Adrenal gland (tissue), 12 donors: ENCODE measurements around the gene KIF4A. TPM values are rescaled to one million over a fixed set of nuclear protein-coding genes. Genes with fewer than 3 reads are reported as not detected.

Experiments used
- DNase-seq, 7 donors: peaks; one replicate each; pipeline ENCODE4 v3.0.0-alpha.2; 2019 to 2020
- H3K27ac ChIP-seq, 5 donors: fragments of 200-600 bp; sonication (generic) in 4 of 5; 1 replicate in 3 of 5; 2 replicates in 2 of 5; pipeline versions ENCODE4 v1.5.1 to v1.8.0; 2016 to 2020; ENCODE audit warnings: mild to moderate bottlenecking in 1 of 5
- H3K27me3 ChIP-seq: fragments of 200-600 bp; 2 replicates; pipeline ENCODE4 v1.8.0; 2021
- H3K36me3 ChIP-seq, 2 donors: fragments of 200-600 bp; replicated peaks in 1 of 2; 1 replicate in 1 of 2; 2 replicates in 1 of 2; pipeline versions ENCODE4 v1.5.1 to v1.8.0; 2018 to 2022
- H3K4me1 ChIP-seq, 2 donors: fragments of 200-600 bp; replicated peaks in 1 of 2; 1 replicate in 1 of 2; 2 replicates in 1 of 2; pipeline versions ENCODE4 v1.5.1 to v1.8.0; 2018 to 2021
- H3K4me3 ChIP-seq, 4 donors: fragments of 200-600 bp; sonication (generic) in 3 of 4; one replicate each; pipeline ENCODE4 v1.5.1; 2016 to 2018
- H3K9me3 ChIP-seq, 3 donors: fragments of 200-600 bp; sonication (generic) in 1 of 3; replicated peaks in 1 of 3; 1 replicate in 2 of 3; 2 replicates in 1 of 3; pipeline versions ENCODE4 v1.5.1 to v1.8.0; 2016 to 2021
- CTCF ChIP-seq, 6 experiments: fragments of 450-650 bp in 4 of 6; fragments of 200-600 bp in 2 of 6; sonication (generic) in 1 of 6; IDR thresholded peaks; 1 replicate in 5 of 6; 2 replicates in 1 of 6; pipeline versions ENCODE4 v1.5.1 to v1.8.0; 2016 to 2021; ENCODE audit warnings: antibody characterized with exemption in 6 of 6, mild to moderate bottlenecking in 2 of 6, moderate library complexity in 1 of 6
- POLR2A ChIP-seq, 2 donors: fragments of 450-650 bp; IDR thresholded peaks; one replicate each; pipeline ENCODE4 v1.6.1; 2017; ENCODE audit warnings: antibody characterized with exemption in 2 of 2, mild to moderate bottlenecking in 2 of 2, moderate library complexity in 1 of 2
- WGBS, 4 donors: extraction: QIAGEN DNeasy Blood & Tissue Kit in 2 of 4; methylation state at CpG; one replicate each; pipeline versions ENCODE4 v1.1.5 to v1.1.7; 2013 to 2017; 5-methylcytosine and 5-hydroxymethylcytosine counted together
- intact Hi-C, 2 donors: fragments of 100-400 bp; cut with DNase I; formaldehyde crosslinking; loops; one replicate each; pipeline versions ENCODE4 v1.14.1 to v1.15.0; 2022 to 2023
- polyA plus RNA-seq, 3 donors: library from polyadenylated mRNA; stranded (reverse); fragments of 200-250 nt in 2 of 3; fragments of 350-450 nt in 1 of 3; fragmentation: Illumina TruSeq in 1 of 3; extraction: RNeasy Lipid Tissue Mini Kit (QIAGEN cat#74804) in 1 of 3; gene quantifications; one replicate each; pipeline ENCODE4 v1.2.3, GENCODE V29; 2013 to 2014
- total RNA-seq, 9 donors: library from RNA; depleted of rRNA in 4 of 9; stranded (reverse); fragments of >200 nt in 4 of 9; fragments of 120-200 nt in 1 of 9; fragmentation: NEBNext Ultra II Directional in 1 of 9; extraction: Animal tissue kit (Norgen Biotek cat#: 25700) in 1 of 9; gene quantifications; one replicate each; pipeline versions ENCODE4 v1.1.0 to v1.2.4, GENCODE V29; 2013 to 2023
- donor health status: healthy with polysubstance abuse.
- donor health status: Bipolar disorder and iron deficiency.
- donor health status: DM: yes; HTN: yes; CAD: no.
- donor health status: DM: no; HTN: no; CAD: no.
- donor health status: DM: no; HTN: no; CAD: no.
- donor health status: DM: yes; HTN: yes; CAD: no.

Gene KIF4A
- total and polyA plus RNA-seq, 12 donors: 0.08 to 6.6 (median 0.44) TPM

GRCh38 chrX:70254063-70254400 lies 35.9 kb upstream of the KIF4A start:
- no peak overlapping the region for H3K4me3 ChIP-seq
- TF ChIP-seq CTCF (IDR thresholded peaks at IDR 0.05) (no peak), POLR2A (IDR thresholded peaks at IDR 0.05) (no peak)
- H3K4me1 ChIP-seq: no peaks in the 10 kb centered on the region
- no peaks in the 10 kb centered on the region for H3K36me3 ChIP-seq
- H3K27me3 ChIP-seq: peaks cover 5% of the 10 kb centered on the region
- no peak for DNase-seq
- 57 to 88% (median 79%) methylated on average over 1 of the region's 1 CpG for WGBS, 4 donors
- intact Hi-C loops: no loop called here
- no peak overlapping the region for H3K27ac ChIP-seq
- no peaks in the 10 kb centered on the region for H3K9me3 ChIP-seq

DNA sequence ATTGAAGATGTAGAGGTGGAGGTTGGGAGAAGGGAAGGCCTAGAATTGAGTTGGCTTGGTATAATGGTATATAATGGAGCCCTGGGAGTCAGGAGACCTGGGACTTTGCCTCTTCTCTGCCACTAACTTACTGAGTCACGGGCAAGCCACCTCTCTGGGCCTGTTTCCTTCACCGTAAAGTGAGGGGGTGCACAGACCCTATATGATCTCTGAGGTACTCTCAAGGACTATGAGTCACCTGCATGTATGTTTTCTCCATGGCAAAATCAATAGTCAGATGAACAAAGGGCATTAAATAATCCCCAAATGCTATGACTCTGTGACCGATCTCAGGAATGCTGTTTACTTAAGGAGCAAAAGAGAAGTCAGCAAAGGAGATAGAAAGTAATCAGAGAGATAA lies 35.0 kb upstream of the KIF4A start:
- DNase-seq: no peak
- Histone ChIP-seq H3K27ac (no peak overlapping the region), H3K36me3 (no peaks in the 10 kb centered on the region), H3K4me1 (no peaks in the 10 kb centered on the region), H3K4me3 (no peak overlapping the region), H3K27me3 (peaks cover 5% of the 10 kb centered on the region), H3K9me3 (no peaks in the 10 kb centered on the region)
- 83 to 96% (median 90%) methylated on average over 3 of the region's 3 CpGs for WGBS, 4 donors
- TF ChIP-seq CTCF (IDR thresholded peaks at IDR 0.05): no peak
- no peak for TF ChIP-seq POLR2A (IDR thresholded peaks at IDR 0.05)
- intact Hi-C loops: no loop called here

- WGBS, 4 donors: 79 to 95% (median 87%) methylated on average over 2 of the region's 2 CpGs
- Histone ChIP-seq H3K36me3 (no peaks in the 10 kb centered on the region), H3K4me1 (no peaks in the 10 kb centered on the region), H3K9me3 (no peaks in the 10 kb centered on the region), H3K27ac (no peak overlapping the region), H3K27me3 (peaks cover 5% of the 10 kb centered on the region), H3K4me3 (no peak overlapping the region)
- no peak for TF ChIP-seq CTCF (IDR thresholded peaks at IDR 0.05)
- no peak for TF ChIP-seq POLR2A (IDR thresholded peaks at IDR 0.05)
- DNase-seq: no peak
- intact Hi-C loops: no loop called here
Measured at GRCh38 chrX:70255452-70255851, 34.5 kb upstream of the KIF4A start.

GRCh38 chrX:70257423-70258288 lies 32.2 kb upstream of the KIF4A start:
- Histone ChIP-seq H3K9me3 (no peaks in the 10 kb centered on the region), H3K4me1 (no peaks in the 10 kb centered on the region), H3K27me3 (peaks cover 5% of the 10 kb centered on the region), H3K4me3 (no peak overlapping the region), H3K27ac (no peak overlapping the region), H3K36me3 (no peaks in the 10 kb centered on the region)
- WGBS, 4 donors: 60 to 80% (median 68%) methylated on average over 5 of the region's 5 CpGs
- DNase-seq: no peak
- no peak for TF ChIP-seq CTCF (IDR thresholded peaks at IDR 0.05)
- no peak for TF ChIP-seq POLR2A (IDR thresholded peaks at IDR 0.05)
- intact Hi-C loops: no loop called here
